Measurements from ENCODE around the gene ATRNL1.

- no peak for TF ChIP-seq POLR2A (IDR thresholded peaks at IDR 0.05)
- TF ChIP-seq POLR2AphosphoS5 (IDR thresholded peaks at IDR 0.05), result no peak
- TF ChIP-seq, protein P1, sequence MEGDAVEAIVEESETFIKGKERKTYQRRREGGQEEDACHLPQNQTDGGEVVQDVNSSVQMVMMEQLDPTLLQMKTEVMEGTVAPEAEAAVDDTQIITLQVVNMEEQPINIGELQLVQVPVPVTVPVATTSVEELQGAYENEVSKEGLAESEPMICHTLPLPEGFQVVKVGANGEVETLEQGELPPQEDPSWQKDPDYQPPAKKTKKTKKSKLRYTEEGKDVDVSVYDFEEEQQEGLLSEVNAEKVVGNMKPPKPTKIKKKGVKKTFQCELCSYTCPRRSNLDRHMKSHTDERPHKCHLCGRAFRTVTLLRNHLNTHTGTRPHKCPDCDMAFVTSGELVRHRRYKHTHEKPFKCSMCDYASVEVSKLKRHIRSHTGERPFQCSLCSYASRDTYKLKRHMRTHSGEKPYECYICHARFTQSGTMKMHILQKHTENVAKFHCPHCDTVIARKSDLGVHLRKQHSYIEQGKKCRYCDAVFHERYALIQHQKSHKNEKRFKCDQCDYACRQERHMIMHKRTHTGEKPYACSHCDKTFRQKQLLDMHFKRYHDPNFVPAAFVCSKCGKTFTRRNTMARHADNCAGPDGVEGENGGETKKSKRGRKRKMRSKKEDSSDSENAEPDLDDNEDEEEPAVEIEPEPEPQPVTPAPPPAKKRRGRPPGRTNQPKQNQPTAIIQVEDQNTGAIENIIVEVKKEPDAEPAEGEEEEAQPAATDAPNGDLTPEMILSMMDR (IDR thresholded peaks at IDR 0.05), result no peak
- TF ChIP-seq EP300 (IDR thresholded peaks at IDR 0.05), result no peak
These were observed 887.9 kb downstream of the ATRNL1 start for GRCh38 chr10:115981081-115981480.
